Ishikawa (cell line): ENCODE data around the gene SPRTN.

Experiments
- TAF1 ChIP-seq: IDR thresholded peaks from 2 replicates; pipeline ENCODE4 v1.6.1; 2012; ENCODE audit warnings: low read depth, mild to moderate bottlenecking
- TCF12 ChIP-seq: IDR thresholded peaks from 2 replicates; pipeline ENCODE4 v1.6.1; 2012; ENCODE audit warnings: low read depth
- TEAD4 ChIP-seq: IDR thresholded peaks from 2 replicates; pipeline ENCODE4 v1.6.1; 2012
- ZBTB7A ChIP-seq: IDR thresholded peaks from 2 replicates; pipeline ENCODE4 v1.6.1; 2012; ENCODE audit warnings: low read depth

DNA sequence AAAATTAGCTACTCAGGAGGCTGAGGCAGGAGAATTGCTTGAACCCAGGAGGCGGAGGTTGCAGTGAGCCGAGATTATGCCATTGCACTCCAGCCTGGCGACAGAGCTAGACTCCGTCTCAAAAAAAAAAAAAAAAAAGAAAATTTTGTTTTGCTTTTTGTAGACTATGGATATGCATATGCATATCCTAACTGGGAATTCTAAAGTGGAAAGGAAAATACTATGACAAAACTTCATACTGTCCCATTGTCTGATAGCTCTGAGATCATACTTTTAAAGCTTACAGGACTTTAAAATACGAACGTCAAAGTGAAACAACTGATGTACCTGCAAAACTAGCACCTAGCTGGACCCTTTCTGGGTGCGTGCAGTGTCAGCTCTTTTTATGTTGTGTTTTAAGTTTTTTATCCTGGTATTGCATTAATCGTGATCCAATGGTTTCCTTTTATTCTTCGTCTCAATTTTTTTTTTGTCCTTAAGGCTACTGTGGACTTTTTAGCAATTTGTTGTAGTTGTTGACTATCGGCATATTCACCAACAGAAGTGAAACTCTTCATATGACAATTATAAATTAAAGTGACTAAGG, 19.2 kb downstream of the SPRTN start:
- TF ChIP-seq TEAD4 = no peak
- TF ChIP-seq ZBTB7A = no peak
- TF ChIP-seq TAF1 = no peak
- no peak for TF ChIP-seq TCF12
